ENCODE data around the gene MYLK2. TPM values are rescaled to one million over a fixed set of nuclear protein-coding genes. Genes with fewer than 3 reads are reported as not detected.

The MYLK2 gene
- total RNA-seq, 1 experiment from 2014 or later, result 0.74 TPM

DNA sequence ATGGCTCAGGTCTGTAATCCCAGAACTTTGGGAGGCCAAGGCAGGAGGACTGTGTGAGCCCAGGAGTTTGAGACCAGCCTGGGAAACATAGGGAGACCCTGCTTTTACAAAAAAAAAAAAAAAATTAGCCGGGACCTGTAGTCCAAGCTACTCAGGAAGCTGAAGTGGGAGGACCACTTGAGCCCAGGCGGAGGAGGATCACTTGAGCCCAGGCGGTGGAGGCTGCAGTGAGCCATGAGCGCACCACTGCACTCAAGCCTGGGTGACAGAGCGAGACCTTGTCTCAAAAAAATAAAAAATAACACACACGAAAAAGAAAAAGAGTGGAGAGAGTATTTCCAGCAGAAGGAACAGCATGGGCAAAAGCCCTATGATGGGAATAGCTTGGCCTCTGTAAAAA lies 53.2 kb downstream of the MYLK2 start:
- Histone ChIP-seq H3T11ph (ENCODE audit: low read length) (no peak overlapping the region), H3K79me2 (ENCODE audit: insufficient read depth, low read length) (no peaks in the 10 kb centered on the region), H2AFZ (ENCODE audit: low read length) (no peak overlapping the region), H3K18ac (ENCODE audit: insufficient read length, low read depth, low read length) (no peak overlapping the region), H2AK5ac (ENCODE audit: insufficient read length, low read length) (no peak overlapping the region), H3K14ac (ENCODE audit: insufficient read depth, low read length) (no peak overlapping the region), H3K79me1 (ENCODE audit: insufficient read depth, low read depth, low read length, poor library complexity, severe bottlenecking) (no peaks in the 10 kb centered on the region), H2BK5ac (ENCODE audit: insufficient read length, low read length) (no peak overlapping the region), H2BK20ac (ENCODE audit: low read depth, low read length, poor library complexity, severe bottlenecking) (no peak overlapping the region), H3K27ac (ENCODE audit: insufficient read length, low read depth, low read length) (no peak overlapping the region), H4K5ac (ENCODE audit: insufficient read length, low read depth, low read length) (no peak overlapping the region), H2BK12ac (ENCODE audit: insufficient read length, low read depth, low read length) (no peak overlapping the region), H2BK15ac (ENCODE audit: low read depth, low read length) (no peak overlapping the region), H4K91ac (ENCODE audit: insufficient read length, low read depth, low read length) (no peak overlapping the region), H4K20me1 (ENCODE audit: control insufficient read depth, insufficient read depth, insufficient read length) (no peaks in the 10 kb centered on the region), H3K9ac (ENCODE audit: extremely low read depth, insufficient read length, low read length) (no peak overlapping the region), H3K9me3 (ENCODE audit: control insufficient read depth, low read depth, low read length) (no peaks in the 10 kb centered on the region), H3K27me3 (ENCODE audit: insufficient read depth, low read length) (peaks cover 16% of the 10 kb centered on the region; the same call in 1 of the 2 replicates), H3K4me2 (ENCODE audit: insufficient read depth, insufficient read length, low read length) (no peak overlapping the region), H3K23me2 (ENCODE audit: insufficient read length, low read depth, low read length, poor library complexity, severe bottlenecking) (peaks cover 12% of the 10 kb centered on the region), H3K56ac (ENCODE audit: insufficient read length, low read depth, low read length) (no peak overlapping the region), H3K4me1 (ENCODE audit: insufficient read depth, low read length) (no peaks in the 10 kb centered on the region), H3K23ac (ENCODE audit: insufficient read length, low read depth, low read length) (no peak overlapping the region), H3K4ac (ENCODE audit: low read depth, low read length) (no peak overlapping the region), H4K8ac (replicated peaks; ENCODE audit: insufficient read length, low read depth, low read length) (no peak overlapping the region), H2BK120ac (ENCODE audit: low read depth, low read length, poor library complexity, severe bottlenecking) (no peak overlapping the region)
- no peak for DNase-seq
- peaks cover 11 to 23% of the 10 kb centered on the region in 2 experiments for H3K4me1 Mint-ChIP-seq
- no peak for TF ChIP-seq CTCF (conservative IDR thresholded peaks at IDR 0.05)
- H3K36me3 Mint-ChIP-seq (ENCODE audit: insufficient read depth in 1 of 3, low read depth in 3 of 3), result no peaks in the 10 kb centered on the region
- H3K9me3 Mint-ChIP-seq, result no peaks in the 10 kb centered on the region
- no peak overlapping the region for H3K27ac Mint-ChIP-seq
- whole genome bisulfite sequencing (ENCODE audit: extremely low coverage, insufficient read length, low lambda C conversion rate), result no CpG with 5 or more reads among the region's 6 CpGs
- H3K4me3 Mint-ChIP-seq, result no peak overlapping the region
- H3K27me3 Mint-ChIP-seq (ENCODE audit: low read depth), result peaks cover 60% of the 10 kb centered on the region

Measured in H9 (cell line).